ENCODE data around the gene ANKRD10. TPM values are rescaled to one million over a fixed set of nuclear protein-coding genes. Genes with fewer than 3 reads are reported as not detected.
"Not testable (repeated sequence)": the region's sequence is repeated elsewhere in the genome, so short reads cannot be mapped to it uniquely, and the experiment has no call there.

The ANKRD10 gene
- total RNA-seq, 1 donor from 2014 or later, result 134 TPM

DNA sequence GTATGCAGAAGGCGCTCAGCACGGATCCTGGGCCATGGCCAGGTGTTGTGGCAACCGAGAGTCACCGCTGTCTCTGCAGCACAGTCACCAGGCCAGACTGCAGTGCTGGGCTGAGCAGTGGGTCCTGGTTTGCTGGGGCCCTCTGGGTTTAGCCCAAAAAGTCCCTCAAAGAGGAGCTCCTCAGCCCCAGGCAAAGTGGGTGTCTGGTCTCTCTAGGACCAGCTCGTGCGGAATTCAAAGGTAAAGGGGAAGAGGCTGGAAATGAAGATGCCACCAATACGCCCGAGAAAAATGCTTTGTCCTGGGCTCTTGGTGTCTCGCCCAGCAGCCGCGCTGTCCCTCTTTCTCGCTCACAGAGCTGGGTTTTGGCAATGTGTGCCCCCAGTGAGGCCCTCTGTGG, 38.5 kb upstream of the ANKRD10 start:
- no peaks in the 10 kb centered on the region for H3K4me1 ChIP-seq
- TF ChIP-seq, protein P1, sequence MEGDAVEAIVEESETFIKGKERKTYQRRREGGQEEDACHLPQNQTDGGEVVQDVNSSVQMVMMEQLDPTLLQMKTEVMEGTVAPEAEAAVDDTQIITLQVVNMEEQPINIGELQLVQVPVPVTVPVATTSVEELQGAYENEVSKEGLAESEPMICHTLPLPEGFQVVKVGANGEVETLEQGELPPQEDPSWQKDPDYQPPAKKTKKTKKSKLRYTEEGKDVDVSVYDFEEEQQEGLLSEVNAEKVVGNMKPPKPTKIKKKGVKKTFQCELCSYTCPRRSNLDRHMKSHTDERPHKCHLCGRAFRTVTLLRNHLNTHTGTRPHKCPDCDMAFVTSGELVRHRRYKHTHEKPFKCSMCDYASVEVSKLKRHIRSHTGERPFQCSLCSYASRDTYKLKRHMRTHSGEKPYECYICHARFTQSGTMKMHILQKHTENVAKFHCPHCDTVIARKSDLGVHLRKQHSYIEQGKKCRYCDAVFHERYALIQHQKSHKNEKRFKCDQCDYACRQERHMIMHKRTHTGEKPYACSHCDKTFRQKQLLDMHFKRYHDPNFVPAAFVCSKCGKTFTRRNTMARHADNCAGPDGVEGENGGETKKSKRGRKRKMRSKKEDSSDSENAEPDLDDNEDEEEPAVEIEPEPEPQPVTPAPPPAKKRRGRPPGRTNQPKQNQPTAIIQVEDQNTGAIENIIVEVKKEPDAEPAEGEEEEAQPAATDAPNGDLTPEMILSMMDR (IDR thresholded peaks at IDR 0.05), result no peak
- H3K27me3 ChIP-seq, result no peaks in the 10 kb centered on the region
- H3K36me3 ChIP-seq, result no peaks in the 10 kb centered on the region
- no peaks in the 10 kb centered on the region for H3K9me3 ChIP-seq
- no peak overlapping the region for H3K4me3 ChIP-seq
- H3K27ac ChIP-seq, result no peak overlapping the region
- DNase-seq, result no peak
- intact Hi-C loops (cut with DNase I), result no loop called here
- ATAC-seq, result no peak

DNA sequence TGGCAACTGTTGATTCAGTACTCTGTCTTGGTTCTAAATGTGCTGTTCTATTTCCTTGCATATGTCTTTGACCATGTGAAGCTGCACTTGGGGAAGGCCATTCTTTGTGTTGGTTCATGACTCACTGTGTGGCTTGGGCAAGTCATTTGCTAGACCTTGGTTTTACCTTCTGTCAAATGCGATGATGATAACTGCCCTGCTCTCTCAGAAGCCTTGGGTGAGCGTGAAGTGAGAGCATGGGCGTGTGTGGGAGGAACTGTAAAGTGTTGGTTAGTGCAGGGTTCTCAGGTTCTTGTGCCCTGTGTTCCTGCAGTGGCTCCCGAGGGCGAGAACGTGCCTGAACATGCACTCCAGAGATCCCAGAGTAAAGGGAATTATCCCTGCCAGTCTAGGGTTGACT, 37.3 kb upstream of the ANKRD10 start:
- H3K27ac ChIP-seq; H3K9me3 ChIP-seq; H3K4me3 ChIP-seq; ATAC-seq; DNase-seq; H3K4me1 ChIP-seq; intact Hi-C loops (cut with DNase I); H3K27me3 ChIP-seq; H3K36me3 ChIP-seq: not testable (repeated sequence)

DNA sequence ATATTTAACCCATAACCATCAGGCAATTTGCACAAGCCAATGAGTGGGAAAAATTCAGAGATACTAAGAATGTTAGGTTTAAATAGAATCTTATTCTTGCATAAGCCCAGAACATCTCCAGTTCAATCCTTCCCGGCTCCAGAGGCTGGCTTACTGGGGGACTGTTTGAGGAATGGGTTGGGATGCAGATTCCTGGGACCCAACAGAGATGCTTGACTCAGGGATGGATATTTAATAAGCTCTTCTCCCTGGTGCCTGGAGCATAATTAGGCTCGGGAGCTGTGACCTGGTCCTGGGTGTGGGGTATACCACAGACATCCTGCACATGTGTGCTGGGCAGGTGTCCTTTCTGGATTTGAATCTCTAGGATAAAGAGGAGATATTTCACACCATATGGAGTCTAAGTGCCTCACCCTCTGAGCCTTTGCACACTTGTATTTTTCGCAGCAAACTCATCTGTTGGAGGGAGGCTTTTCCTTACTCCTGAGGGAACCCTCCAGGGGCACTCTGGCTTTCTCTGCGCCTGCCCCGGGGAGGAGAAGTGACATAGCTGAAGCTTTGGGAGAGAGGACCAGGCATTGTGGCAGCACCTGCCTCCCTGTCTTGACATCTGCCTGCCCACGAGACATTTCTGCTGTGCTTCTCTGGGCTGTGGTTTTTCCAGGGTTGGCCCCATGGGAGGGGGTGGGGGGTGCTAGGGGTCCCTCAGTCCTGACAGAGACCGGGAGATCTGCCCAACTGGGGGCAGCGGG, 36.1 kb upstream of the ANKRD10 start:
- DNase-seq (no peak), ATAC-seq (no peak)
- H3K9me3 ChIP-seq, result no peaks in the 10 kb centered on the region
- H3K36me3 ChIP-seq, result no peaks in the 10 kb centered on the region
- no peak overlapping the region for H3K4me3 ChIP-seq
- H3K4me1 ChIP-seq, result no peaks in the 10 kb centered on the region
- TF ChIP-seq, protein P1 (IDR thresholded peaks at IDR 0.05), result no peak
- no peak overlapping the region for H3K27ac ChIP-seq
- H3K27me3 ChIP-seq, result no peaks in the 10 kb centered on the region
- intact Hi-C loops (cut with DNase I), result no loop called here

DNA sequence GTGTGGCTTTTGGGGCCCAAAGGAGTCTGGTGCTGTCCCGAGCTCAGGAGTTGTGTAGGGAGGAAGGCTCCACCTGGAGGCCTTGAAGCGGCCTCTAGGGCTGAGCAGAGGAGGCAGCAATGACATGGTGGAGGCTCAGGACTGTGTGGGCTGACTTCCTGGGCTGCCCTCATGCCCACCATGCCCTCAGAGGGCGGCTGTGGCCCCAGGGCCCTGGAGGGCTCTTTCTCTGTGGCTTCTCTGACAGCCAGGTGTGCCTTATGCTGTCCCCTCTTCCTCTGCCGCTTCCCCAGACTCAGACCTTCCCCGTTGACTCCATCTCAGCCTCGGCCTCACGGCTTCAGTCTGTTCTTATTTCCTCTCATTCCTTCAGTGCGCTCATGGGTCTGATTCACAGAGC, 35.5 kb upstream of the ANKRD10 start:
- Histone ChIP-seq H3K4me3 (no peak overlapping the region), H3K27me3 (no peaks in the 10 kb centered on the region), H3K4me1 (no peaks in the 10 kb centered on the region), H3K36me3 (no peaks in the 10 kb centered on the region), H3K9me3 (no peaks in the 10 kb centered on the region), H3K27ac (no peak overlapping the region)
- DNase-seq (no peak), ATAC-seq (no peak)
- intact Hi-C loops (cut with DNase I), result no loop called here
- TF ChIP-seq, protein P1 (IDR thresholded peaks at IDR 0.05), result no peak

DNA sequence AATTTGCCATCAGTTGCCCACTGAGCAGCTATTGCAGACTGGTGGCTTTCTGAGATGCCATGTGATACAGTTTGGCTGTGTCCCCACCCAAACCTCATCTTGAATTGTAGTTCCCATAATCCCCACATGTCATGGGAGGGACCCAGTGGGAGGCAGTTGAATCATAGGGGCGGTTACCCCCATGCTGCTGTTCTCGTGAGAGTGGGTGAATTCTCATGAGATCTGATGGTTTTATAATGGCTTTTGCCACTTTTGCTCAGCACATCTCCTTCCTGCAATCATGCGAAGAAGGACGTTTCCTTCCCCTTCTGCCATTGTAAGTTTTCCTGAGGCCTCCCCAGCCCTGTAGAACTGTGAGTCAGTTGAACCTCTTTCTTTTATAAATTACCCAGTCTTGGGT, 34.8 kb upstream of the ANKRD10 start:
- no peak for ATAC-seq
- TF ChIP-seq, protein P1 (IDR thresholded peaks at IDR 0.05), result no peak

DNA sequence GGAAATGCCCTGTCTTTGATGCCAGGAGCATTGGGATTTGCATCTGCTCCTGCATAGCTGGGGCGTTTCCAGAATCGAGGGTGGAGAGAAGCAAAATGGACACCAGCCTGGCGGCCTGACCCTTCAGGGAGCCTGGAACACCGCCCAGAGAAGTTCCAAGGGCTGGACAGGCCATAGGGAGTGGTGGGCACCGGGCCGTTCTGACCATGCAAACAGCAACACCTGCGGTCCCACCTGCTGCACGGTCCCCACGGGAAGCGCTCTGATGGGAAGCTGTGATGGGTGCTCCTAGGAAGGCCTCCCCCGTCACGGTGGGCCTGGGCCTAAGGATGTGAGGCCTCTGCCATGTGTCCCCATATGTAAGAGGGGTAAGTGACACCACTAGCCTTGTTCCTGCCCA, 34.2 kb upstream of the ANKRD10 start:
- TF ChIP-seq, protein P1 (IDR thresholded peaks at IDR 0.05), result no peak
- Histone ChIP-seq H3K4me3 (no peak overlapping the region), H3K9me3 (no peaks in the 10 kb centered on the region), H3K27me3 (no peaks in the 10 kb centered on the region), H3K4me1 (no peaks in the 10 kb centered on the region), H3K36me3 (no peaks in the 10 kb centered on the region), H3K27ac (no peak overlapping the region)
- intact Hi-C loops (cut with DNase I), result no loop called here
- ATAC-seq, result no peak
- DNase-seq, result no peak

More for the DNA sequence above, 34.8 kb upstream of the ANKRD10 start:
- H3K9me3 ChIP-seq, result no peaks in the 10 kb centered on the region
- no peak for DNase-seq
- intact Hi-C loops (cut with DNase I), result no loop called here
- no peaks in the 10 kb centered on the region for H3K27me3 ChIP-seq
- H3K27ac ChIP-seq, result no peak overlapping the region
- H3K4me1 ChIP-seq, result no peaks in the 10 kb centered on the region
- no peaks in the 10 kb centered on the region for H3K36me3 ChIP-seq
- H3K4me3 ChIP-seq, result no peak overlapping the region

DNA sequence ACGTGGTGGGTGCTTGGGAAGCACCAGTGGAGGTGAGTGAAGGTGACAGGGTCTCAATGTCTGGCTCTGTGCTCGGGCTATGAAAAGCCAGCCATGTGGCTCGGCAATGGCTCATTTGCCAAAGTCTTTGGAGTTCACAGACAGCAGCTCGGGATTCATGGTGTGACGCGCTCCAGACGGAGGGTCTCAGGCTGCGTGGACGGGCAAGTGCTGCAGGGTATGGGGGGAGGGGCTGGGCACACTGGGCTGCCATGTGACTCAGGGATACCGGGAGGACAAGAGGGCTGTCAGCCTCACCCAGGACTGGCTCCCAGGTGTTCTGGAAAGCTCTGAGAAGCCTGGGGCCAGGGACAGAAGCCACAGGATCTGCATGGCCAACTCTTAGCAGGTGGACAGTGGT, 32.5 kb upstream of the ANKRD10 start:
- H3K27ac ChIP-seq; H3K4me3 ChIP-seq; DNase-seq; intact Hi-C loops (cut with DNase I); H3K36me3 ChIP-seq; H3K4me1 ChIP-seq; H3K27me3 ChIP-seq; H3K9me3 ChIP-seq: not testable (repeated sequence)
- peak; percentile 18 for ATAC-seq

Data from upper lobe of right lung (tissue), 1 donor.